BLaER1 treated with 17β-estradiol and CSF1 and Interleukin-3, amounts not matched to agents 10 nM and 100 nM (cell line): ENCODE measurements around the gene HIP1.
A peak's percentile ranks its signal among the peaks of the same experiment; 100 is the strongest.
"Not testable (repeated sequence)": the region's sequence is repeated elsewhere in the genome, so short reads cannot be mapped to it uniquely, and the experiment has no call there.

ENCODE experiments used
- H3K27ac ChIP-seq, 11 experiments: shearing (Covaris generic); formaldehyde crosslinking; 2 replicates each; pipeline ENCODE4 v1.8.1; 2022
- H3K27me3 ChIP-seq, 11 experiments: shearing (Covaris generic); formaldehyde crosslinking; 2 replicates each; pipeline ENCODE4 v1.8.1; 2022
- H3K36me3 ChIP-seq, 11 experiments: shearing (Covaris generic); formaldehyde crosslinking; 2 replicates each; pipeline ENCODE4 v1.8.1; 2022
- H3K4me1 ChIP-seq, 10 experiments: shearing (Covaris generic); formaldehyde crosslinking; 2 replicates each; pipeline ENCODE4 v1.8.1; 2022
- H3K4me2 ChIP-seq, 11 experiments: shearing (Covaris generic); formaldehyde crosslinking; 2 replicates each; pipeline ENCODE4 v1.8.1; 2022
- H3K4me3 ChIP-seq, 10 experiments: shearing (Covaris generic); formaldehyde crosslinking; 2 replicates each; pipeline ENCODE4 v1.8.1; 2022
- H3K9ac ChIP-seq, 11 experiments: shearing (Covaris generic); formaldehyde crosslinking; 2 replicates each; pipeline ENCODE4 v1.8.1; 2022
- H3K9me3 ChIP-seq, 11 experiments: shearing (Covaris generic); formaldehyde crosslinking; replicated peaks in 1 of 11; 2 replicates each; pipeline ENCODE4 v1.8.1; 2022
- H4K20me1 ChIP-seq, 11 experiments: shearing (Covaris generic); formaldehyde crosslinking; 2 replicates each; pipeline ENCODE4 v1.8.1; 2022
- Cebpa-rat ChIP-seq, 11 experiments: shearing (Covaris generic); IDR thresholded peaks; 2 replicates each; pipeline ENCODE4 v1.8.1; 2022

The HIP1 gene

DNA sequence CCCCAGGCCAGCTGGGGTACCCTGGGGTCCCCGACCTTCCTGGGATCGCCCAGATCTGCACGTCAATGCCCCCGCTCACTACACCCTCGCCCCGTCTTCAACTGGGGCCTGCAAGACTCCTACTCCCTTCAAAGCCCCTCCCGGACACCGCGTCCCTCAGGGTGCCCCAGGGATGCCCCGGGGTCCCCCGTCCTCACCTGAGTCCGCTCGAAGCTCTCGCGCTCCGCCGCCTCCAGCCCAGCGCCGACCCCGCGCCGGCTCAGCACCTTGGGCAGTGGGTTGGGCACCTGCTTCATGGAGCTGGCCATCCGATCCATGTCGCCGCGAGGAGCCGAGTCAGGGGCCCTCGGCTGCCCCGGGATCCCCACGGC, at the start of gene HIP1:
TSS of gene HIP1 (minus strand) at position 338 of the 371 bp plus-strand sequence. CDS start at position 317, 21 bp downstream.
- peak within 1 kb of the TSS; percentile 85 to 90 (median 89) for H3K9ac ChIP-seq
- H3K27ac ChIP-seq = peak within 1 kb of the TSS; percentile 56 to 89 (median 82); a peak in 21 of 22 replicates
- H3K9me3 ChIP-seq = no peaks in the 10 kb centered on the region
- no peak for TF ChIP-seq Cebpa-rat (IDR thresholded peaks at IDR 0.05)
- peaks cover 0 to 8% (median 0%) of the 10 kb centered on the region in 11 experiments; a peak in 3 of 22 replicates for H4K20me1 ChIP-seq
- peaks cover 48 to 73% (median 64%) of the 10 kb centered on the region in 10 experiments for H3K4me1 ChIP-seq
- peak within 1 kb of the TSS; percentile 90 to 100 (median 98) for H3K4me2 ChIP-seq
- no peaks in the 10 kb centered on the region for H3K36me3 ChIP-seq
- peak within 1 kb of the TSS; percentile 84 to 100 (median 98) for H3K4me3 ChIP-seq
- no peaks in the 10 kb centered on the region for H3K27me3 ChIP-seq

DNA sequence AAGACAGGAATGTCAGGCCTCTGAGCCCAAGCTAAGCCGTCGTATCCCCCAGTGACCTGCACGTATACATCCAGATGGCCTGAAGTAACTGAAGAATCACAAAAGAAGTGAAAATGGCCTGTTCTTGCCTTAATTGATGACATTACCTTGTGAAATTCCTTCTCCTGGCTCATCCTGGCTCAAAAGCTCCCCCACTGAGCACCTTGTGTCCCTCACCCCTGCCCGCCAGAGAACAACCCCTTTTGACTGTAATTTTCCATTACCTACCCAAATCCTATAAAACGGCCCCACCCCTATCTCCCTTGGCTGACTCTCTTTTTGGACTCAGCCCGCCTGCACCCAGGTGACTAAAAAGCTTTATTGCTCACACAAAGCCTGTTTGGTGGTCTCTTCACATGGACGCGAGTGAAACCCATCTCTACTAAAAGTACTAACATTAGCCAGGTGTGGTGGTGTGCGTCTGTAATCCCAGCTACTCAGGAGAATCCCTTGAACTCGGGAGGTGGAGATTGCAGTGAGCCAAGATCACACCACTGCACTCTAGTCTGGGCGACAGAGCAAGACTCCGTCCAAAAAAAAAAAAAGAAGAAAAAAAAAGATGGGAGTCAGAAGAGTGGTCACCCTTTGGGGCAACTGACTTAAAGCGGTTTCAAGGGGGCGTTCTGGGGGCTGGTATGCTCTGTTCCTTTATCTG, 49.6 kb upstream of the HIP1 start:
- H3K4me3 ChIP-seq, H3K27ac ChIP-seq, H4K20me1 ChIP-seq, H3K9me3 ChIP-seq, H3K9ac ChIP-seq, H3K27me3 ChIP-seq, H3K36me3 ChIP-seq, H3K4me2 ChIP-seq: not testable (repeated sequence)
- peaks cover 0 to 12% (median 0%) of the 10 kb centered on the region in 10 experiments; a peak in 7 of 20 replicates for H3K4me1 ChIP-seq

DNA sequence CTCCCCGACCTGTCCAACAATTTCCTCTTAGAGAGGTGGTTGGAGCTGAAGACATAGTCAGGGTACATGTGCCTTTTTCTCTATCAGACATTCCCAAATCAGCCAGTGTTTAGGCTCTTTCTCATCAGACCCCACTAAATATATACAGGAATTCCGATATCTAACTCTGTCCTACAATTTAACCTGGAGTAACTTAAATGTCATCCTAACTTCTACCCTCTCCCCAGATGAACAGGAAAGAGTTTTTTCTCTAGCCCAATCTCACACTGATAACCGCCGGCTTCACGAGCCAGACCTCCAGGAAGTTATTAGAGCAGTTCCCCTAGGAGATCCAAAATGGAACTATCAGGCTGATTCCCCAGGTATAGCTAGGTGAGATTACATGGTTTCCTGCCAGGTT, 44.3 kb upstream of the HIP1 start:
- not testable (repeated sequence) for H3K9ac ChIP-seq, H3K27me3 ChIP-seq, H3K36me3 ChIP-seq, H4K20me1 ChIP-seq, H3K4me2 ChIP-seq, H3K4me1 ChIP-seq, H3K4me3 ChIP-seq, H3K27ac ChIP-seq
- H3K9me3 ChIP-seq = peaks cover 0 to 24% (median 11%) of the 10 kb centered on the region in 11 experiments; a peak in 16 of 22 replicates

DNA sequence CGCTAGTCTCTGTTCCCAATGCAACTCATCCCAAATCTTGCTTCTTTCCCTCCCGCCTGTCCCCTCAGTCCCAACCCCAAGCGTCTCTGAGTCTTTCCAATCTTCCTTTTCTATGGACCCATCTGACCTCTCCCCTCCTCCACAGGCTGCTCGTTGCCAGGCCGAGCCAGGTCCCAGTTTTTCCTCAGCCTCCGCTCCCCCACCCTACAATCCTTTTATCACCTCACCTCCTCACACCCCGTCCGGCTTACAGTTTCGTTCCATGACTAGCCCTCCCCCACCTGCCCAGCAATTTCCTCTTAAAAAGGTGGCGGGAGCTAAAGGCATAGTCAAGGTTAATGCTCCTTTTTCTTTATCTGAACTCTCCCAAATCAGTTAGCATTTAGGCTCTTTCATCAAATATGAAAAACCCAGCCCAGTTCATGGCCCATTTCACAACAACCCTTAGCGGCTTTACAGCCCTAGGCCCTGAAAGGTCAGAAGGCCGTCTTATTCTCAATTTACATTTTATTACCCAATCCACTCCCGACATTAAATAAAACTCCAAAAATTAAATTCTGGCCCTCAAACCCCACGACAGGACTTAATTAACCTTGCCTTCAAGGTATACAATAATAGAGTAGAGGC, 42.0 kb upstream of the HIP1 start:
- not testable (repeated sequence) for H3K4me3 ChIP-seq, H4K20me1 ChIP-seq, H3K4me2 ChIP-seq, H3K36me3 ChIP-seq, H3K9ac ChIP-seq, H3K27me3 ChIP-seq, H3K27ac ChIP-seq
- Histone ChIP-seq H3K4me1 (peaks cover 10 to 22% (median 17%) of the 10 kb centered on the region in 10 experiments), H3K9me3 (peaks cover 0 to 36% (median 17%) of the 10 kb centered on the region in 11 experiments; a peak in 18 of 22 replicates)

DNA sequence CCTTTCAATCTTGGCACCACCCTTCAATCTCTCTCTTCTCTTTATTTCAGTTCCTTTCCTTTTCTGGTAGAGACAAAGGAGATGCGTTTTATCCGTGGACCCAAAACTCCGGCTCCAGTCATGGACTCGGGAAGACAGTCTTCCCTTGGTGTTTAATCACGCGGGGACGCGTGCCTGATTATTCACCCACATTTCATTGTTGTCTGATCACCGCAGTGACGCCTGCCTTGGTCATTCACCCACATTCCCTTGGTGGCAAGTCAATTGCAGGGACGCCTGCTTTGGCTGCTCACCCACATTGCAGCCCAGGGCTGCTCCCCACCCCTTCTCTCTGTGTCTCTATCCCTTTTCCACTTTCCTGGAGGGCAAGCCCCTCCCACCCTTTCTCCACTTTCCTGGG, 40.8 kb upstream of the HIP1 start:
- not testable (repeated sequence) for H3K27ac ChIP-seq, H3K27me3 ChIP-seq, H3K4me2 ChIP-seq, H3K4me3 ChIP-seq, H4K20me1 ChIP-seq, H3K9ac ChIP-seq, H3K36me3 ChIP-seq
- Histone ChIP-seq H3K4me1 (peaks cover 16 to 34% (median 24%) of the 10 kb centered on the region in 10 experiments), H3K9me3 (peaks cover 0 to 41% (median 20%) of the 10 kb centered on the region in 11 experiments; a peak in 18 of 22 replicates)

DNA sequence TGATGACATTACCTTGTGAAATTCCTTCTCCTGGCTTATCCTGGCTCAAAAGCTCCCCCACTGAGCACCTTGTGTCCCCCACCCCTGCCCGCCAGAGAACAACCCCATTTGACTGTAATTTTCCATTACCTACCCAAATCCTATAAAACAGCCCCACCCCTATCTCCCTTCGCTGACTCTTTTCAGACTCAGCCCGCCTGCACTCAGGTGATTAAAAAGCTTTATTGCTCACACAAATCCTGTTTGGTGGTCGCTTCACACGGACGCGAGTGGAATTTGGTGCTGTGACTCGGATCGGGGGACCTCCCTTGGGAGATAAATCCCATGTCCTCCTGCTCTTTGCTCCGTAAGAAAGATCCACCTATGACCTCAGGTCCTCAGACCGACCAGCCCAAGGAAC, 40.3 kb upstream of the HIP1 start:
- not testable (repeated sequence) for H3K27me3 ChIP-seq, H3K4me3 ChIP-seq, H3K36me3 ChIP-seq, H3K27ac ChIP-seq, H3K4me2 ChIP-seq, H4K20me1 ChIP-seq, H3K9ac ChIP-seq
- H3K4me1 ChIP-seq = peaks cover 16 to 38% (median 24%) of the 10 kb centered on the region in 10 experiments
- peaks cover 0 to 41% (median 20%) of the 10 kb centered on the region in 11 experiments; a peak in 18 of 22 replicates for H3K9me3 ChIP-seq

DNA sequence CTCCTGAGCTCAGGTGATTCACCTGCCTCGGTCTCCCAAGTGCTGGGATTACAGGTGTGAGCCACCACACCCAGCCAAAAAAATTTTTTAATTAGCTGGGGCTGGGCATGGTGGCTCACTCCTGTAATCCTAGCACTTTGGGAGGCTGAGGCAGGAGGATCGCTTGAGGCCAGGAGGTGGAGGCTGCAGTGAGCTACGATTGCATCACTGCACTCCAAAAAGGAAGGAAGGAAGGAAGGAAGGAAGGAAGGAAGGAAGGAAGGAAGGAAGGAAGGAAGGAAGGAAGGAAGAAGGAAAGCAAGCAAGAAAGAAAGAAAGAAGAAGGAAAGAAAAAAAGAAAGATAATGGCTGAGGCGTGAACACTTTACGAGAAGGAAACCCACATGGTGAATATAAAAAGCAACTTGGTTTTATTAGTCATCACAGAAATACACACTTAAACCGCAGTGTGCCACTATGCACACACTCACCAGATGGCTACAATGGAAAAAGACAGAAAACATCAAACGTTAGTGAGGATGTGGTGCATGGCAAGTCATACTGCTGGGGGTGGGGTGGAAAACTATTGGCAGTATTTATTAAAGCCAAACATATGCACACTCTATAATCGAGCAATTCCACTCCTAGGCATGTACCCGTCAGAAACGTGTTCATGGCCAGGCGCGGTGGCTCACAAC, 37.7 kb upstream of the HIP1 start:
- Histone ChIP-seq H3K36me3 (no peaks in the 10 kb centered on the region), H3K27ac (peak overlapping the region in 10 of 11 experiments; percentile 27 to 76 (median 64); a peak in 19 of 22 replicates), H4K20me1 (no peaks in the 10 kb centered on the region), H3K9me3 (peaks cover 0 to 27% (median 9%) of the 10 kb centered on the region in 11 experiments; a peak in 11 of 22 replicates), H3K27me3 (no peaks in the 10 kb centered on the region), H3K4me2 (peak overlapping the region; percentile 37 to 75 (median 55); a peak in 21 of 22 replicates), H3K4me1 (peaks cover 24 to 64% (median 41%) of the 10 kb centered on the region in 10 experiments), H3K4me3 (0 out of 20 replicates have a peak overlapping the region, but pooled peaks of 1 of the 10 experiments have one; percentile 24), H3K9ac (peak overlapping the region in 1 of 11 experiments; percentile 40; a peak in 2 of 22 replicates)
- TF ChIP-seq Cebpa-rat (IDR thresholded peaks at IDR 0.05) = peak in 2 of 11 experiments; percentile 24 to 53; a peak in 2 of 22 replicates

DNA sequence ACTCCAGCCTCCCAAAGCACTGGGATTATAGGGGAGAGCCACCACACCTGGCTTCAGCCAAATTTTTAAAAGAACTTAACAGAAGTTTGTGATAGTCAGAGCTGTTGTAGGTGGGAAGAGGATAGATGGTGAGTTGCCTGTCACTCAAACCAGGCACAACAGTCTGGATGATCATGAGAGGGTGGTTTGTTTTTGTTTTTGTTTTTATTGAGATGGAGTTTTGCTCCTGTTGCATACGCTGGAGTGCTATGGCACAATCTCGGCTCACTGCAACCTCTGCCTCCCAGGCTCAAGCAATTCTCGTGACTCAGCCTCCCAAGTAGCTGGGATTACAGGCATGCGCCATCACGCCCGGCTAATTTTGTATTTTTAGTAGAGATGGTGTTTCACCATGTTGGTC, 35.2 kb upstream of the HIP1 start:
- peak overlapping the region in 1 of 11 experiments; percentile 33; a peak in 1 of 22 replicates for H3K9ac ChIP-seq
- H3K27ac ChIP-seq, H3K36me3 ChIP-seq, H3K4me3 ChIP-seq, H3K27me3 ChIP-seq, H4K20me1 ChIP-seq: not testable (repeated sequence)
- peaks cover 24 to 72% (median 49%) of the 10 kb centered on the region in 10 experiments for H3K4me1 ChIP-seq
- peaks cover 0 to 24% (median 9%) of the 10 kb centered on the region in 11 experiments; a peak in 8 of 22 replicates for H3K9me3 ChIP-seq
- H3K4me2 ChIP-seq = peak overlapping the region in 3 of 11 experiments; percentile 21 to 82 (median 75); a peak in 4 of 22 replicates
